PFSK-1 (cell line): ENCODE results near the gene KRTAP3-3.

ENCODE experiments used
- FOXP2 ChIP-seq: optimal IDR thresholded peaks from 2 replicates; pipeline ENCODE3; 2011; ENCODE audit warnings: borderline replicate concordance, control low read depth, inconsistent platforms; ENCODE audit not compliant: insufficient read depth; ENCODE audit errors: extremely low read length, extremely low read depth
- POLR2AphosphoS5 ChIP-seq: IDR thresholded peaks from 2 replicates; pipeline ENCODE4 v1.6.1; 2012; ENCODE audit warnings: low read depth, mild to moderate bottlenecking, control low read depth, low read length, moderate library complexity
- REST ChIP-seq, 2 experiments: IDR thresholded peaks; 2 replicates each; pipeline versions ENCODE4 v1.6.1 to v1.8.0; 2011 to 2012; ENCODE audit warnings: low read depth in 2 of 2, low read length in 2 of 2, control low read depth in 1 of 2, inconsistent platforms in 1 of 2, mild to moderate bottlenecking in 1 of 2, moderate library complexity in 1 of 2; ENCODE audit not compliant: insufficient read depth in 1 of 2
- SIN3A ChIP-seq: IDR thresholded peaks from 2 replicates; pipeline ENCODE4 v1.6.1; 2012; ENCODE audit warnings: mild to moderate bottlenecking, low read length, moderate library complexity, borderline replicate concordance; ENCODE audit not compliant: insufficient read depth
- TAF1 ChIP-seq: IDR thresholded peaks from 2 replicates; pipeline ENCODE4 v1.6.1; 2012; ENCODE audit warnings: low read length, control low read depth, borderline replicate concordance; ENCODE audit not compliant: insufficient read depth

KRTAP3-3 gene

DNA sequence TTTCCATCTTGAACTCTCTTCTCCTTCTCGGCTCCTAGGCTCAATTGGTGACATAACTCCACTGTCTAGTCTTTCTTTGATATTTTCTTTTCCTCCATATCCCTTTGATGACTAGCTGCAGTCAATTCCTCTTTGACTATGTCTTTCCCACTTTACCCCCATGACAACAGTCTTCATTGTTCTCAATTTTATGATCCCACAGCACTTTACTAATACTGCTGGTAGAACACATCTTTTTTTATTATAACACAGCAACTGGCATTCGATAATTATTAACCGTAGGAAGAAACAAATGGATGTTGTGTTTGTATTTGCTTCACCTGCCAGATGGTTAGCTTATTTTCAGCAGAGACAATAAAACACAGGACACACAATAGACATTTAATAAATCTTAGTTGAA, 1.3 kb downstream of the KRTAP3-3 start:
- TF ChIP-seq TAF1 (no peak), FOXP2 (no peak), SIN3A (no peak), POLR2AphosphoS5 (no peak), REST (IDR thresholded peaks at IDR 0.05; ENCODE audit: insufficient read depth in 1 of 2, low read depth in 2 of 2, low read length in 2 of 2) (no peak)

DNA sequence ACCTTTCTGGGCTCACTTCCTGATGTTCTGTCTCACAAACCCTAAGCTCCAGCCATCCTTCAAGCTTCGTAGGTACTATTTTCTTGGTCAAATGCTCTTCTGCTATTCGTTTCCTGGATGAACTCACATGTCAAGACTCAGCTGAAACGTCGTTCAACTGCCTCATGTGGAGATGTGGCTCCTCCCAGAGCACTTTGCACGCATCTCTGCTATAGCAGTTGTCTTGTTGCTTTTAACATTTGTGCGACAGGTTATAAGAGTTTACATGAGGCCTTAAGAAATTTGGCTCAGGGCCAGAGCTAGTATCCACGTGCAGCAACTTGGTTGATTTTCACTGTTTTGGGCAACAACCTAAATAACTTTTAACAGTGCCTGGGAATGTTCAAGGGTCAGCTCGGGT, 7.0 kb downstream of the KRTAP3-3 start:
- TF ChIP-seq FOXP2 = no peak
- no peak for TF ChIP-seq SIN3A
- TF ChIP-seq POLR2AphosphoS5 = no peak
- no peak for TF ChIP-seq TAF1
- no peak for TF ChIP-seq REST (IDR thresholded peaks at IDR 0.05; ENCODE audit: insufficient read depth in 1 of 2, low read depth in 2 of 2, low read length in 2 of 2)

GRCh38 chr17:40984226-40984625, 9.7 kb downstream of the KRTAP3-3 start, which contains the start of gene KRT40:
TSS of gene KRT40 (minus strand) at chr17:40984326. CDS start at chr17:40984273, 53 bp downstream.
- no peak for TF ChIP-seq POLR2AphosphoS5
- no peak for TF ChIP-seq FOXP2
- no peak for TF ChIP-seq REST (IDR thresholded peaks at IDR 0.05; ENCODE audit: insufficient read depth in 1 of 2, low read depth in 2 of 2, low read length in 2 of 2)
- no peak for TF ChIP-seq TAF1
- TF ChIP-seq SIN3A = no peak

DNA sequence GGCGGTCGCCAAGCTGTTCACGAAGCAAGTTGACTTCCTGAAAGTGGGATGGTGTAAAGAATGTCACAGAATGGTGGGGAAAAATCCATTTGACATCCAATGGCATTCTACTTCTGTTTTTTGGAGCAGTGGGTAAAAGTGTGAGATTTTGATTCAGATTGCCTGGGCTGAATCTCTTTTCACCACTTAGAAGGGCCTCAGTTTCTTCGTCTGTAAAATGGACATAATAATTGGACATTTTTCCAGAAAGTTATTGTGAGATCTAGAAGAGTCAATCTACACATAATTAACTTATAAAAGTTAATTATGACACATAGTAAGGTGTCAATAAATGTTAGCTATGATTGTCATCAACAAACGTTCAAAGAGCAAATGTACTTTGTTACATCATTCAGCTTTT, 12.8 kb downstream of the KRTAP3-3 start:
- TF ChIP-seq POLR2AphosphoS5 (no peak), SIN3A (no peak), TAF1 (no peak), REST (IDR thresholded peaks at IDR 0.05; ENCODE audit: insufficient read depth in 1 of 2, low read depth in 2 of 2, low read length in 2 of 2) (no peak), FOXP2 (no peak)

GRCh38 chr17:40980596-40980995, 13.4 kb downstream of the KRTAP3-3 start:
- TF ChIP-seq FOXP2 (no peak), TAF1 (no peak), POLR2AphosphoS5 (no peak), REST (IDR thresholded peaks at IDR 0.05; ENCODE audit: insufficient read depth in 1 of 2, low read depth in 2 of 2, low read length in 2 of 2) (no peak), SIN3A (no peak)
